Right renal pelvis (tissue), 4 donors: ENCODE data around the gene SORL1-AS1.

Experiments used
- DNase-seq, 4 donors: peaks; one replicate each; pipeline ENCODE4 v3.0.0-alpha.2; 2013; ENCODE audit warnings: low read depth in 4 of 4, low spot score in 3 of 4, missing footprints in 1 of 4

SORL1-AS1 gene

GRCh38 chr11:121453589-121454299 lies 977 bp upstream of the SORL1-AS1 start:
- no peak for DNase-seq

DNA sequence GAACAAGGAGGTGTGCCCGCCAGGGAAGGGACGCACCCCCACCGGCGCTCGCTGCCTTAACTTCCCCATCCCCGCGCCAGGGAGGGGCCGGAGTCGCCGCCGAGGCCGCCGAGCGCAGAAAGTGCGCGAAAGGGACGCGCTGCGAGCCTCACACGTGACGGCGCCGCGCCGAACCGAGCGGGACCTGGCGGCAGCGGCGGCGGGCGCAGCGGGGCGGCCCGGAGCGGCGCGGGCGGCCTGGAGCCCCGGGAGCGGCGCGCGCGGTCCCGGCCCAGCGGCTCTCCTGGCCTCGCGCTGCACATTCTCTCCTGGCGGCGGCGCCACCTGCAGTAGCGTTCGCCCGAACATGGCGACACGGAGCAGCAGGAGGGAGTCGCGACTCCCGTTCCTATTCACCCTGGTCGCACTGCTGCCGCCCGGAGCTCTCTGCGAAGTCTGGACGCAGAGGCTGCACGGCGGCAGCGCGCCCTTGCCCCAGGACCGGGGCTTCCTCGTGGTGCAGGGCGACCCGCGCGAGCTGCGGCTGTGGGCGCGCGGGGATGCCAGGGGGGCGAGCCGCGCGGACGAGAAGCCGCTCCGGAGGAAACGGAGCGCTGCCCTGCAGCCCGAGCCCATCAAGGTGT lies 670 bp downstream of the SORL1-AS1 start, which contains the start of gene SORL1:
Gene SORL1 (plus strand): TSS at position 329 of the 623 bp plus-strand sequence. CDS start 18 bp downstream, at position 347.
- DNase-seq, result peak in 3 of 4 donors; percentile 60 to 63 (median 61)

DNA sequence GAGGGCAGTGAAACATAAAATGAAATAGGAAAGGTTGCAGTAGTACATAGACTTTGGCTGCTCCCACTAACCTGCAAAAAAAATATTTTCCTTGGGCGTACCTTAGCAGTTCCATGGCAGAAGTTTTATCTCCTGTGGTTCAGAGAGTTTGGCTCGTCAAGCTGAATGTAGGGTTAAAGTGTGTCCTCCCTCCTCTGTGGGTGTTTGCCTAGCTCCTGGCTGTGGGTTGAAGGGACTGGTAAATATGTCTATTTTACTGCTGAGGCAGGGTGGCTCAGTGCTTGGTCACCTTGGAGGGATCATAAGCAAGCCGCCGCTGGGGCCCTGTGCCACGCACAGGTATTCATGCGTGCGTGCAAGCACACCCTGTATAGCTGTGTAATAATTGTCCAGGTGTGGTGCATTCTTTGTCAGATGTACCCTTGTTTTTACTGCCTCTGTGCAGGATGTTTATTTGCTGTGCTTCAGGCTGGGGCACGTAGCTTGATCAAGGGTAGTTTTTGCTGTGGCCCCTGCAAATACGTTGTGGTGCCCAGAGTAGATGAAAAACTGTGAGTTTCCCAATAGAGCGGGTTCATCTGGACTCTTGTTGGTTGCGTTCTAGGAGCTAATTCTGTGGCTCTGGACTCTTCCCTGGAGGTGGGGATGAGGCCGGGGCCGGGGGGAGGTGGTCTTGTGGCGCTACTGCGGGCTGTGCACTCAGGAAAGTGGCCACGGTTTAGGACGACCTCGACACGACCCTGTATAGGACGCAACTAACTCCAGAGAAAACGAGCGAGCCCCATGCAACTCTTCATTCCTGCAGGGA lies 1.4 kb downstream of the SORL1-AS1 start:
- DNase-seq, result no peak

- no peak for DNase-seq
Measured at GRCh38 chr11:121450401-121450800, 2.4 kb downstream of the SORL1-AS1 start.

DNA sequence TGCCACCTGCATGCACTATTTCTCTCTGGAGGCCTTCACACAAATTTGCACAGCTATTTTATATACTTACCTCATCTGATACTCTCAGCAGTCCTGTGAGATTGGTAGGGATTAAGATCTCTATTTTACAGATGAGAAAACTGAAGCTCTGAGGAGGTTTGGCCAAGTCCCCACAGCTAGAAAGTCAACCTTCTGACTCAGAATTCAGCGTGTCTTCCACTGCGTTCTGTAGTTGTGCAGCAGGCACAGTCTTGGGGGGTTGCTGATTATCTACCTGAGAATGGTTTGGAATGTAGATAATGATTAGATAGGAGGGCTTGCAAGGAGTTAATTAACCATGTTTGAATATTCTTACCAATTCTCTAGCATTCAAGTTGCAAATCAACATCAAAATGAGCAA lies 3.1 kb downstream of the SORL1-AS1 start:
- DNase-seq, result no peak

GRCh38 chr11:121449123-121449522 lies 3.6 kb downstream of the SORL1-AS1 start:
- no peak for DNase-seq

- no peak for DNase-seq
Measured at GRCh38 chr11:121448431-121448941, 4.3 kb downstream of the SORL1-AS1 start.

GRCh38 chr11:121448011-121448410 lies 4.8 kb downstream of the SORL1-AS1 start:
- DNase-seq, result no peak

- DNase-seq, result no peak
Measured at GRCh38 chr11:121446752-121447156, 6.0 kb downstream of the SORL1-AS1 start.

DNA sequence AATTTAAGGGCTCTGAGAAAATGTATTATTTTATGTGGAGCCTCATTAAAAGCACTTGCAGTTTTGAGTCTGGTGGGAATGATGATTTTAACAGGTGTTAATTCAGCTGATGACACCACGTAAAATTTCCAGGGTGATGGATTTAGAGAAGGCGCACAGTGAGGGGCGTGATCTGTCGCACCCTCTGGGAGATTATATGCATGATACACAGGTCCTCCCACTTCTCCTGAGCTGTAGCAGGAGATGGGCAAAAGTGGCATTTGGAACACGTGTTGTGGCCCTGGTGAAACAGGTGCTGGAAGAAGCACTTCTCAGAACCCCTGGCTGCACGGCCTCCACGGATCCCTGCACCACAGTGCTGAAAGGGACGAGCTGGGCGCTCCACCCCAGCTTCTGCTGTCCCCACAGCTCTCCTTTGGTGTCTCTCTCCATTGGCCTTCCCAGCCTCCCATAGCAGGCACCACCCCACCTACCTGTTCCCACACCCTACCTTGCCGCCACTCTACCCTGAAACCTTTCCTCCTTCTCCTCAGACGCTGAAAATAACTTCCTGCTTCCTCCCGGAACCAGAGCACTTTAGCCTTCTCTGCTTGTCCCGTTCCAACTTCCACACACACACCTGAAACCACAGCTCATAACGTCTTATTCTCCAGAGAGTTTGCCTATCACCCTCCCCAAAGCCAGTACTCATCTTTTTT lies 7.5 kb downstream of the SORL1-AS1 start:
- no peak for DNase-seq

DNA sequence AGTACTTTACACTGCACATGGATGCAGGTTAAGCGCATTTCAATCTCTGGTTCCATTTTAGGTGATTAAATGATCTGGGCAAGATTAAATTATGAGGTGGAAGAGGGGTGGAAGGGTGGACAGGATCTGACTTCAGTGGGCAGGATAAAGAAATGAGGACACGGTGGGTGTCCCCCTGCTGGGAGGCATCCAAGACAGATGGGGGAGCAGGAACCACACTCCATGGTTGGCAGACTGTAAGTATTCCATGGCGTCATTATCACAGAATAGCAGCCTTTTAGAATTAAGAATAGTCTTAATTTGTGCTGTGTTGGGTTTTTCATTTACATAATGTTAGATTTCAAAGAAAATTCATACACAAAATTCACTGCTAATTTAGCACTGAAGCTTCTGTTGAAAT lies 8.2 kb downstream of the SORL1-AS1 start:
- DNase-seq, result no peak

DNA sequence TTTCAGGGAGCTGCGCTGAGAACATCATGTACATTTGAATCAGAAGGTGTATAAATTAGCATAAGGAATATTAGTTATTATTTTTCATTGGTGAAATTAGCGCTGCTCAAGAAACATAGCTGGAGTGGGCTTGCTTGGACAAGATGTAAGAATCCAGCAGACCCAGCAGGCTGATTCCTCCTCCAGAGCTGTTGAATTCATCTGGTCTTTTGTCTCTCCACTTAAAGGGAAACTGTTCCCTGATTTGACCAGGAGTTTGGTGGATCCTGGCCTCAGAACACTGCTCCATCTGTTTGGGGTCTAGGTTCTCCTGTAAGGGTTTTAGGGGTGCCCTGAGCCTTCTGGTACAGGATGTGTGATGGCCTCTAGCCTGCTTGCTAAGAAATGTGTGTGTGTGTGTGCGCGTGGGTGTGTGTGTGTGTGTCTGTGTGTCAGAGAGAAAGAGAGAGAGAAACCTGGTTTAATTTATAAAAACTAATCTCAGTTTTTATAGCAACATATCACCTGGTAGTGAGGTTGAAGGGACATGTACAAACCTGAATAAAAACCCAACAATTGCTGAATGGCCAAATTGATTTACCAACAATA lies 9.0 kb downstream of the SORL1-AS1 start:
- DNase-seq, result no peak

DNA sequence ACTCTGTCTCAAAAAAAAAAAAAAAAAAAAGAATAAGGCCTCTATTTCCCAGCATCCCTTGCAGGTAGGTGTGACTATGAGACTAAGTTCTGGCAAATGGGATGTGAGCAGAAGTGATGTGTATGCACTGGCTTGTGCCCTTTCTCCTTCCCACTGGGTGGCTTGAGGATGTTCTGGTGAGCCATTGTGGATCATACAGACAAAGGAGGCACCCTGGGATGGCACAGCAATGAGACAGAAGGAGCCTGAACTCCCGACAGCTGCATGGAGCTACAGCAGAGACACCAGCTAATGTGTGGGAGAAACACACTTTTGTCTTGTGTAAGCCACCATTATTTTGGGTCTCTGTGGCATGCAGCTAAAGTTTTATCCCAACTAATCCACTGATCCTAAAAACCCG lies 11.2 kb downstream of the SORL1-AS1 start:
- no peak for DNase-seq

- DNase-seq, result no peak
Measured at GRCh38 chr11:121439759-121440158, 13.0 kb downstream of the SORL1-AS1 start.

DNA sequence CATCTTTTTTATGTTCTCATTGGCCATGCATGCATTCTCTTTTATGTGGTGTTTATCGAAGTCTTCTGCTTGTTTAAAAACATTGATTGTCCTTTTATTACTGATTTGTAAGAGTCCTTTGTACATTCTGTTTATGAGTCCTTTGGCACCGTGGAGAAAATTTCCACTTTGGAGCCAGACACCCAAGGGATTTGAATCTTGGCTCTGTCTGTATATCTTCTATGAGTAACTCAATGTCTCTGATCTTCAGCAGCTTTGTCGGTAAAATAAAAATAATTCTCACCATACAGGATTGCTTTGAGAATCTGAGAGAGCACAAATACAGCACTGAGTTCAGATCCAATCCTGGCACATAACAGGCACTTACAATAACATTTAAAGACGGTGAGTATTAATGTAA lies 13.4 kb downstream of the SORL1-AS1 start:
- DNase-seq, result no peak

DNA sequence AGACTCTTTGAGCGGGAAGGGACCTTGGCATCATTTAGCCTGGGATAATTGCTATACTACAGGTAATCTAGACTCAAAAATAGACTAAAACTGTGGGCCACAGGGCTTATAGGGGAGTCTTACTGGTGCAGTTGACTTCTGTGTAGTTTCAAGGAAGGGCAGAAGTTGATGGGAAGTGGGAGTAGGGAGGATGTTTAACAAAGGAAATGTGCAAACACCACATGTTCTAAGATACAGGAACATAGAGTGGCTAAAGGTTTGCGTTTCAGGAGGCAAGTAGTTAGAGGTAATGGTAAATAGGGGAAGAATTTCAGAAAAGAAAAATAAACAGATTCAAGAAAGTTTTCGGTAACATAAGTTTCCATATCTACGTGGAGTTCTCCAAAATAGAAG lies 15.1 kb downstream of the SORL1-AS1 start:
- DNase-seq, result no peak

GRCh38 chr11:121437018-121437685 lies 15.6 kb downstream of the SORL1-AS1 start:
- no peak for DNase-seq

- no peak for DNase-seq
Measured at GRCh38 chr11:121435551-121436511, 16.9 kb downstream of the SORL1-AS1 start.

DNA sequence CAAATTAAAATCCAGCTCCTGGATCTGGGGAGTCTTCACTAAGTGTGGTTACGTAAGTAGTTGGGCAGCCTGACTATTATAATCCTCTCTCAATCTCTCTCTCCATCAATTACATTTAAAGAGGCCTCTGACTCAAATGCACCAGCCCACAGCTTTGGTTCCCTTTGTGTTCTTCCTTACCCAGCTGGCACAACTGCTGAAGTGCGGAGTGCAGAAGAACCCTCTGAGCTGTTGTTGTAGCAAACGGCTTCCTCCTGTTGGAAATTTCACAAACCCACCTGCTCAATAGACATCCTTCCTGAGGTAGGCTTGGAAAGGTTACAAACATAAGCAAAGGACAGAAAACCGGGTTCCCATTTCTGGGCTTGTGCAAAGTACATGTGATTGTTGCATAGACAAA lies 17.6 kb downstream of the SORL1-AS1 start:
- no peak for DNase-seq
